Measurements from ENCODE around the gene GPD2. TPM values are rescaled to one million over a fixed set of nuclear protein-coding genes. Genes with fewer than 3 reads are reported as not detected.

Gene GPD2
- total and polyA plus RNA-seq, 10 of the 15 experiments (the other 5 are each of a cell fraction or from before 2014, with no cell fraction given): 10.0 to 73.5 (median 43.4) TPM

GRCh38 chr2:156456616-156457015 lies 20.4 kb downstream of the GPD2 start (continued):
- no peak for TF ChIP-seq KDM1A (IDR thresholded peaks at IDR 0.05; ENCODE audit: borderline replicate concordance)
- no peak for TF ChIP-seq BCLAF1 (IDR thresholded peaks at IDR 0.05)
- TF ChIP-seq CHD1 (IDR thresholded peaks at IDR 0.05; ENCODE audit: low read depth, low read length): no peak
- TF ChIP-seq CBX3 (IDR thresholded peaks at IDR 0.05; ENCODE audit: borderline replicate concordance, low read depth): no peak
- no peak for TF ChIP-seq SIX5 (IDR thresholded peaks at IDR 0.05; ENCODE audit: low read depth, low read length, severe bottlenecking)
- TF ChIP-seq MYC (IDR thresholded peaks at IDR 0.05; ENCODE audit: insufficient read depth, insufficient read length, insufficient replicate concordance, low read length, severe bottlenecking): no peak
- peak; percentile 73 for TF ChIP-seq NFIC (IDR thresholded peaks at IDR 0.05; ENCODE audit: low read depth, low read length)
- TF ChIP-seq ZNF622 (IDR thresholded peaks at IDR 0.05): no peak
- TF ChIP-seq ZBTB40 (IDR thresholded peaks at IDR 0.05; ENCODE audit: borderline replicate concordance): no peak
- no peak for TF ChIP-seq MTA3 (IDR thresholded peaks at IDR 0.05; ENCODE audit: borderline replicate concordance, low read length)
- peak; percentile 43 for TF ChIP-seq MEF2B (IDR thresholded peaks at IDR 0.05; ENCODE audit: partially characterized antibody, poor library complexity, severe bottlenecking)
- TF ChIP-seq RFX5 (IDR thresholded peaks at IDR 0.05; ENCODE audit: low read depth, low read length): no peak
- TF ChIP-seq PML (IDR thresholded peaks at IDR 0.05; ENCODE audit: low read length): no peak
- no peak for TF ChIP-seq SUPT20H (IDR thresholded peaks at IDR 0.05; ENCODE audit: borderline replicate concordance, control insufficient read depth, low read depth, low read length)
- TF ChIP-seq ATF2 (IDR thresholded peaks at IDR 0.05; ENCODE audit: low read length): 0 out of 2 replicates have a peak, but pooled peaks have one; percentile 31
- no peak for TF ChIP-seq SMAD5 (IDR thresholded peaks at IDR 0.05; ENCODE audit: low read depth)
- TF ChIP-seq SMARCA5 (IDR thresholded peaks at IDR 0.05): no peak
- TF ChIP-seq SREBF2 (IDR thresholded peaks at IDR 0.05; ENCODE audit: low read length): no peak
- no peak for TF ChIP-seq CEBPZ (IDR thresholded peaks at IDR 0.05; ENCODE audit: low read depth, low read length)

Measured in GM12878 (cell line).